ENCODE measurements around the gene STOML1. TPM values are rescaled to one million over a fixed set of nuclear protein-coding genes. Genes with fewer than 3 reads are reported as not detected.

STOML1 gene
- total RNA-seq, 1 experiment from 2014 or later, result 10.1 TPM

- no peaks in the 10 kb centered on the region for H4K20me1 ChIP-seq (ENCODE audit: low read length)
- no peaks in the 10 kb centered on the region for H3K27me3 ChIP-seq (ENCODE audit: low read length)
- H3K9me3 ChIP-seq (ENCODE audit: low read length), result no peaks in the 10 kb centered on the region
- no peaks in the 10 kb centered on the region for H3F3A ChIP-seq (ENCODE audit: low read length, unreplicated experiment)
- no peaks in the 10 kb centered on the region for H3K9me2 ChIP-seq (replicated peaks; ENCODE audit: low read length)
- H3K4me2 ChIP-seq (ENCODE audit: low read length), result no peak overlapping the region
- ChIA-PET CTCF (no interaction called here), POLR2A (ENCODE audit: unreplicated experiment) (no interaction called here)
- intact Hi-C loops (cut with micrococcal nuclease), result no loop called here
- H3K9ac ChIP-seq (ENCODE audit: low read length), result no peak overlapping the region
- no peaks in the 10 kb centered on the region for H3K36me3 ChIP-seq (ENCODE audit: low read depth, low read length)
- H3K4me1 ChIP-seq (ENCODE audit: insufficient read depth, low read length), result peaks cover 62% of the 10 kb centered on the region
- H3K79me2 ChIP-seq (ENCODE audit: low read length), result no peaks in the 10 kb centered on the region
- ATAC-seq (no peak), DNase-seq (no peak)
- BruUV-seq (replicated peaks), result no TSS peak
- no peak for TF ChIP-seq EZH2 (IDR thresholded peaks at IDR 0.05; ENCODE audit: low read length, unreplicated experiment)
- no peak for TF ChIP-seq EZH2phosphoT487 (IDR thresholded peaks at IDR 0.05; ENCODE audit: borderline replicate concordance, low read length)
- TF ChIP-seq CTCF (conservative IDR thresholded peaks at IDR 0.05; ENCODE audit: low read depth, low read length), result no peak
- H2AFZ ChIP-seq (ENCODE audit: low read length), result no peak overlapping the region
- no peak overlapping the region for H3K4me3 ChIP-seq (ENCODE audit: low read length)
- no peak overlapping the region for H3K27ac ChIP-seq (ENCODE audit: low read length)
These were observed 5.4 kb downstream of the STOML1 start for GRCh38 chr15:73986776-73987056.

- DNase-seq (no peak), ATAC-seq (no peak)
- H3K4me1 ChIP-seq (ENCODE audit: insufficient read depth, low read length), result peaks cover 62% of the 10 kb centered on the region
- no peaks in the 10 kb centered on the region for H3K9me3 ChIP-seq (ENCODE audit: low read length)
- no peaks in the 10 kb centered on the region for H3K27me3 ChIP-seq (ENCODE audit: low read length)
- no peaks in the 10 kb centered on the region for H3K36me3 ChIP-seq (ENCODE audit: low read depth, low read length)
- H3F3A ChIP-seq (ENCODE audit: low read length, unreplicated experiment), result no peaks in the 10 kb centered on the region
- no peaks in the 10 kb centered on the region for H3K9me2 ChIP-seq (replicated peaks; ENCODE audit: low read length)
- no peaks in the 10 kb centered on the region for H4K20me1 ChIP-seq (ENCODE audit: low read length)
- H3K4me3 ChIP-seq (ENCODE audit: low read length), result no peak overlapping the region
- intact Hi-C loops (cut with micrococcal nuclease), result no loop called here
- BruUV-seq (replicated peaks), result no TSS peak
- H3K79me2 ChIP-seq (ENCODE audit: low read length), result no peaks in the 10 kb centered on the region
- H3K4me2 ChIP-seq (ENCODE audit: low read length), result no peak overlapping the region
- CTCF ChIA-PET, result no interaction called here
- no peak for TF ChIP-seq EZH2phosphoT487 (IDR thresholded peaks at IDR 0.05; ENCODE audit: borderline replicate concordance, low read length)
- no peak for TF ChIP-seq CTCF (conservative IDR thresholded peaks at IDR 0.05; ENCODE audit: low read depth, low read length)
- no peak overlapping the region for H3K9ac ChIP-seq (ENCODE audit: low read length)
- H3K27ac ChIP-seq (ENCODE audit: low read length), result no peak overlapping the region
- no peak overlapping the region for H2AFZ ChIP-seq (ENCODE audit: low read length)
- POLR2A ChIA-PET (ENCODE audit: unreplicated experiment), result no interaction called here
These were observed 5.9 kb downstream of the STOML1 start for GRCh38 chr15:73986055-73986775.

- no peaks in the 10 kb centered on the region for H3K27me3 ChIP-seq (ENCODE audit: low read length)
- ATAC-seq (no peak), DNase-seq (no peak)
- no peaks in the 10 kb centered on the region for H4K20me1 ChIP-seq (ENCODE audit: low read length)
- intact Hi-C loops (cut with micrococcal nuclease), result no loop called here
- H3K36me3 ChIP-seq (ENCODE audit: low read depth, low read length), result no peaks in the 10 kb centered on the region
- peaks cover 58% of the 10 kb centered on the region for H3K4me1 ChIP-seq (ENCODE audit: insufficient read depth, low read length)
- TF ChIP-seq EZH2 (IDR thresholded peaks at IDR 0.05; ENCODE audit: low read length, unreplicated experiment) (no peak), CTCF (conservative IDR thresholded peaks at IDR 0.05; ENCODE audit: low read depth, low read length) (no peak), EZH2phosphoT487 (IDR thresholded peaks at IDR 0.05; ENCODE audit: borderline replicate concordance, low read length) (no peak)
- no peak overlapping the region for H3K4me2 ChIP-seq (ENCODE audit: low read length)
- no peak overlapping the region for H2AFZ ChIP-seq (ENCODE audit: low read length)
- CTCF ChIA-PET, result no interaction called here
- H3K9me2 ChIP-seq (replicated peaks; ENCODE audit: low read length), result no peaks in the 10 kb centered on the region
- no peak overlapping the region for H3K4me3 ChIP-seq (ENCODE audit: low read length)
- POLR2A ChIA-PET (ENCODE audit: unreplicated experiment), result interaction anchor here (0.5 kb wide), 1 partner anchor 1022 kb away, joined by 8 read pairs; no protein-coding TSS in a partner anchor
- H3K79me2 ChIP-seq (ENCODE audit: low read length), result no peaks in the 10 kb centered on the region
- no TSS peak for BruUV-seq (replicated peaks)
- no peak overlapping the region for H3K9ac ChIP-seq (ENCODE audit: low read length)
- H3K9me3 ChIP-seq (ENCODE audit: low read length), result no peaks in the 10 kb centered on the region
- no peak overlapping the region for H3K27ac ChIP-seq (ENCODE audit: low read length)
- H3F3A ChIP-seq (ENCODE audit: low read length, unreplicated experiment), result no peaks in the 10 kb centered on the region
These were observed 6.8 kb downstream of the STOML1 start for GRCh38 chr15:73985101-73985873.

Measured in PC-3 (cell line).